Activated naive CD4-positive, alpha-beta T cell (primary cell): ENCODE measurements around the gene B3GALT6.
"Not testable (repeated sequence)": the region's sequence is repeated elsewhere in the genome, so short reads cannot be mapped to it uniquely, and the experiment has no call there.

ENCODE experiments used
- DNase-seq, 4 experiments: peaks; one replicate each; lab custom pipeline; 2025; lab: John Stamatoyannopoulos, UW

B3GALT6 gene

GRCh38 chr1:1232208-1232795 is at the start of gene B3GALT6:
Gene B3GALT6, plus strand, starts transcription at chr1:1232237. Its CDS starts 42 bp downstream, at chr1:1232279.
- no peak for DNase-seq

- DNase-seq, result no peak
Measured at GRCh38 chr1:1182491-1183220, 49.4 kb upstream of the B3GALT6 start.

- DNase-seq, result no peak
Measured at GRCh38 chr1:1183221-1183747, 48.8 kb upstream of the B3GALT6 start.

- DNase-seq, result no peak
Measured at GRCh38 chr1:1183833-1184775, 47.9 kb upstream of the B3GALT6 start.

GRCh38 chr1:1185101-1185765 is 46.8 kb upstream of the B3GALT6 start:
- no peak for DNase-seq

- no peak for DNase-seq
Measured at GRCh38 chr1:1187938-1188337, 44.1 kb upstream of the B3GALT6 start.

GRCh38 chr1:1189111-1189510 is 42.9 kb upstream of the B3GALT6 start:
- no peak for DNase-seq

- DNase-seq, result no peak
Measured at GRCh38 chr1:1191734-1192133, 40.3 kb upstream of the B3GALT6 start.

GRCh38 chr1:1194723-1195122 is 37.3 kb upstream of the B3GALT6 start:
- DNase-seq, result no peak

- not testable (repeated sequence) for DNase-seq
Measured at GRCh38 chr1:1195726-1196125, 36.3 kb upstream of the B3GALT6 start.

GRCh38 chr1:1196431-1197187 is 35.4 kb upstream of the B3GALT6 start:
- no peak for DNase-seq

GRCh38 chr1:1197188-1197500 is 34.9 kb upstream of the B3GALT6 start:
- DNase-seq, result no peak

GRCh38 chr1:1197551-1198422 is 34.2 kb upstream of the B3GALT6 start:
- no peak for DNase-seq

GRCh38 chr1:1198423-1199140 is 33.5 kb upstream of the B3GALT6 start:
- DNase-seq, result no peak

- DNase-seq, result no peak
Measured at GRCh38 chr1:1199141-1199960, 32.7 kb upstream of the B3GALT6 start.

- no peak for DNase-seq
Measured at GRCh38 chr1:1199961-1200875, 31.8 kb upstream of the B3GALT6 start.
